Mucosa of descending colon (tissue), 3 donors: ENCODE results near the gene C11orf65. TPM values are rescaled to one million over a fixed set of nuclear protein-coding genes. Genes with fewer than 3 reads are reported as not detected.

Source experiments
- ATAC-seq: fragments of 200-7000 bp; cut with Tn5 transposase; one replicate; pipeline ENCODE4 v1.9.1; 2020; ENCODE audit warnings: mild to moderate bottlenecking, moderate library complexity
- DNase-seq, 3 donors: peaks; one replicate each; pipeline ENCODE4 v3.0.0-alpha.2; 2020
- H3K36me3 ChIP-seq: fragments of 200-600 bp; one replicate; pipeline ENCODE4 v1.8.0; 2021; ENCODE audit warnings: low read depth, mild to moderate bottlenecking
- H3K4me1 ChIP-seq: fragments of 200-600 bp; one replicate; pipeline ENCODE4 v1.8.0; 2021; ENCODE audit warnings: low read depth, mild to moderate bottlenecking
- H3K4me3 ChIP-seq: fragments of 200-600 bp; one replicate; pipeline ENCODE4 v1.8.0; 2021; ENCODE audit warnings: mild to moderate bottlenecking
- H3K9me3 ChIP-seq: fragments of 200-600 bp; one replicate; pipeline ENCODE4 v1.8.0; 2021; ENCODE audit warnings: mild to moderate bottlenecking
- CTCF ChIP-seq: fragments of 200-600 bp; IDR thresholded peaks from one replicate; pipeline ENCODE4 v1.8.0; 2022; ENCODE audit warnings: antibody characterized with exemption, mild to moderate bottlenecking
- intact Hi-C, 2 donors: fragments of 100-400 bp; cut with DNase I in 1 of 2; cut with micrococcal nuclease in 1 of 2; formaldehyde crosslinking; loops; one replicate each; pipeline versions ENCODE4 v1.11.0 to v1.11.1; 2022; cut with DNase I, micrococcal nuclease
- total RNA-seq, 3 donors: library from RNA; stranded (reverse); fragmentation: NEBNext Ultra II Directional in 2 of 3; extraction: Animal tissue kit (Norgen Biotek cat#: 25700) in 2 of 3; gene quantifications; one replicate each; pipeline versions ENCODE4 v1.2.1 to v1.2.4, GENCODE V29; 2021 to 2023
- donor health status: DM: no; HTN: no; CAD: no; lungs with moderate emphysema.
- donor health status: DM: no; HTN: no; CAD: no.
- donor health status: DM: no; HTN: yes; CAD: no.

Gene C11orf65
- total RNA-seq, 3 donors from 2014 or later = 0.31 to 1.3 (median 0.35) TPM

- H3K36me3 ChIP-seq = no peaks in the 10 kb centered on the region
- TF ChIP-seq CTCF = no peak
- DNase-seq = no peak
- H3K4me3 ChIP-seq = no peak overlapping the region
- H3K4me1 ChIP-seq = no peaks in the 10 kb centered on the region
- no peak for ATAC-seq
- intact Hi-C loops = no loop called here
- no peaks in the 10 kb centered on the region for H3K9me3 ChIP-seq
Observed at GRCh38 chr11:108368134-108368533, 99.2 kb downstream of the C11orf65 start.

- H3K9me3 ChIP-seq = no peaks in the 10 kb centered on the region
- H3K4me3 ChIP-seq = no peak overlapping the region
- no peak for DNase-seq
- TF ChIP-seq CTCF = no peak
- H3K36me3 ChIP-seq = no peaks in the 10 kb centered on the region
- intact Hi-C loops = no loop called here
- no peak for ATAC-seq
- no peaks in the 10 kb centered on the region for H3K4me1 ChIP-seq
Observed at GRCh38 chr11:108364159-108364558, 103.2 kb downstream of the C11orf65 start.

GRCh38 chr11:108351468-108351867, 115.9 kb downstream of the C11orf65 start:
- H3K36me3 ChIP-seq = peaks cover 3% of the 10 kb centered on the region
- intact Hi-C loops = no loop called here
- TF ChIP-seq CTCF = no peak
- DNase-seq (no peak), ATAC-seq (no peak)
- H3K4me3 ChIP-seq = no peak overlapping the region
- H3K4me1 ChIP-seq = no peaks in the 10 kb centered on the region
- H3K9me3 ChIP-seq = no peaks in the 10 kb centered on the region

GRCh38 chr11:108346451-108346850, 120.9 kb downstream of the C11orf65 start:
- no peak for TF ChIP-seq CTCF
- Histone ChIP-seq H3K36me3 (no peaks in the 10 kb centered on the region), H3K9me3 (no peaks in the 10 kb centered on the region), H3K4me3 (no peak overlapping the region), H3K4me1 (no peaks in the 10 kb centered on the region)
- ATAC-seq = no peak
- intact Hi-C loops = no loop called here
- no peak for DNase-seq

- Histone ChIP-seq H3K4me1 (no peaks in the 10 kb centered on the region), H3K36me3 (no peaks in the 10 kb centered on the region), H3K4me3 (no peak overlapping the region), H3K9me3 (no peaks in the 10 kb centered on the region)
- no peak for TF ChIP-seq CTCF
- DNase-seq (no peak), ATAC-seq (no peak)
- intact Hi-C loops = no loop called here
Observed at GRCh38 chr11:108345767-108346166, 121.6 kb downstream of the C11orf65 start.

- Histone ChIP-seq H3K9me3 (no peaks in the 10 kb centered on the region), H3K4me1 (no peaks in the 10 kb centered on the region), H3K36me3 (no peaks in the 10 kb centered on the region), H3K4me3 (no peak overlapping the region)
- DNase-seq (no peak), ATAC-seq (no peak)
- no peak for TF ChIP-seq CTCF
- intact Hi-C loops = no loop called here
Observed at GRCh38 chr11:108343714-108344113, 123.6 kb downstream of the C11orf65 start.
